OCI-LY1 (cell line): Measurements from ENCODE around the gene KRTAP17-1.

Experiments used
- H2AFZ ChIP-seq: fragments of 200-600 bp; sonication (generic), shearing (Covaris generic); 2 replicates; pipeline ENCODE4 v1.6.0; 2014; ENCODE audit warnings: antibody characterized with exemption, mild to moderate bottlenecking, low read length
- H3F3A ChIP-seq: fragments of 200-600 bp; sonication (generic), shearing (Covaris generic); 2 replicates; pipeline ENCODE4 v1.6.0; 2014; ENCODE audit warnings: mild to moderate bottlenecking, antibody characterized with exemption, low read length, moderate library complexity; ENCODE audit not compliant: insufficient read depth
- H3K27ac ChIP-seq: fragments of 200-600 bp; sonication (generic); 2 replicates; pipeline ENCODE4 v1.5.1; 2014; ENCODE audit warnings: low read length, mixed run types, mild to moderate bottlenecking, low read depth; ENCODE audit not compliant: poor library complexity, severe bottlenecking
- H3K27me3 ChIP-seq: fragments of 200-600 bp; sonication (generic); 2 replicates; pipeline ENCODE4 v1.6.0; 2014; ENCODE audit warnings: antibody characterized with exemption, mild to moderate bottlenecking, low read length, moderate library complexity; ENCODE audit not compliant: insufficient read depth
- H3K36me3 ChIP-seq: fragments of 200-600 bp; sonication (generic); 2 replicates; pipeline ENCODE4 v1.6.1; 2014; ENCODE audit warnings: mild to moderate bottlenecking, antibody characterized with exemption, low read length, moderate library complexity, mixed read lengths; ENCODE audit not compliant: insufficient read depth
- H3K4me1 ChIP-seq: fragments of 200-600 bp; sonication (generic); 2 replicates; pipeline ENCODE4 v1.5.1; 2014; ENCODE audit warnings: mild to moderate bottlenecking, low read length, moderate library complexity; ENCODE audit not compliant: insufficient read depth, severe bottlenecking
- H3K4me2 ChIP-seq: fragments of 200-600 bp; sonication (generic), shearing (Covaris generic); 2 replicates; pipeline ENCODE4 v1.6.1; 2014; ENCODE audit warnings: low read length
- H3K4me3 ChIP-seq: fragments of 200-600 bp; sonication (generic); 2 replicates; pipeline ENCODE4 v1.5.1; 2014; ENCODE audit warnings: low read length, low read depth, mild to moderate bottlenecking, mixed read lengths; ENCODE audit not compliant: poor library complexity, severe bottlenecking
- H3K79me2 ChIP-seq: fragments of 200-600 bp; shearing (Covaris generic); 2 replicates; pipeline ENCODE4 v1.6.1; 2016; ENCODE audit warnings: mixed run types, low read length, mixed read lengths; ENCODE audit not compliant: insufficient read depth
- H3K9ac ChIP-seq: fragments of 200-600 bp; sonication (generic), shearing (Covaris generic); 2 replicates; pipeline ENCODE4 v1.6.1; 2014; ENCODE audit warnings: mild to moderate bottlenecking, low read length, mixed read lengths
- H3K9me2 ChIP-seq: fragments of 200-600 bp; sonication (generic), shearing (Covaris generic); 2 replicates; pipeline ENCODE4 v1.6.1; 2014; ENCODE audit warnings: low read depth, mild to moderate bottlenecking, low read length, mixed read lengths
- H3K9me3 ChIP-seq: fragments of 200-600 bp; shearing (Covaris generic); 2 replicates; pipeline ENCODE4 v1.6.1; 2014; ENCODE audit warnings: low read length, mixed read lengths
- H4K20me1 ChIP-seq: fragments of 200-600 bp; sonication (generic), shearing (Covaris generic); 2 replicates; pipeline ENCODE4 v1.6.0; 2016; ENCODE audit warnings: mild to moderate bottlenecking, low read length; ENCODE audit not compliant: insufficient read depth
- EZH2 ChIP-seq: fragments of 200-600 bp; sonication (generic), shearing (Covaris generic); IDR thresholded peaks from 2 replicates; pipeline ENCODE4 v1.8.0; 2017; ENCODE audit warnings: borderline replicate concordance, mixed run types, mild to moderate bottlenecking, antibody characterized with exemption, low read length, moderate library complexity, mixed read lengths
- TF ChIP-seq, protein P1 (sequence below): fragments of 200-600 bp; sonication (generic), shearing (Covaris generic); IDR thresholded peaks from 2 replicates; pipeline ENCODE4 v1.5.1; 2017; ENCODE audit warnings: mild to moderate bottlenecking, antibody characterized with exemption, low read length, moderate library complexity, mixed read lengths

The KRTAP17-1 gene

GRCh38 chr17:41340934-41341861, 25.7 kb upstream of the KRTAP17-1 start:
- H3K79me2 ChIP-seq, result no peaks in the 10 kb centered on the region
- H3K9me3 ChIP-seq, result no peaks in the 10 kb centered on the region
- H4K20me1 ChIP-seq, result no peaks in the 10 kb centered on the region
- no peak overlapping the region for H3K4me2 ChIP-seq
- no peaks in the 10 kb centered on the region for H3K4me1 ChIP-seq
- no peak overlapping the region for H2AFZ ChIP-seq
- H3K9me2 ChIP-seq, result no peaks in the 10 kb centered on the region
- H3K36me3 ChIP-seq, result no peaks in the 10 kb centered on the region
- TF ChIP-seq, protein P1, sequence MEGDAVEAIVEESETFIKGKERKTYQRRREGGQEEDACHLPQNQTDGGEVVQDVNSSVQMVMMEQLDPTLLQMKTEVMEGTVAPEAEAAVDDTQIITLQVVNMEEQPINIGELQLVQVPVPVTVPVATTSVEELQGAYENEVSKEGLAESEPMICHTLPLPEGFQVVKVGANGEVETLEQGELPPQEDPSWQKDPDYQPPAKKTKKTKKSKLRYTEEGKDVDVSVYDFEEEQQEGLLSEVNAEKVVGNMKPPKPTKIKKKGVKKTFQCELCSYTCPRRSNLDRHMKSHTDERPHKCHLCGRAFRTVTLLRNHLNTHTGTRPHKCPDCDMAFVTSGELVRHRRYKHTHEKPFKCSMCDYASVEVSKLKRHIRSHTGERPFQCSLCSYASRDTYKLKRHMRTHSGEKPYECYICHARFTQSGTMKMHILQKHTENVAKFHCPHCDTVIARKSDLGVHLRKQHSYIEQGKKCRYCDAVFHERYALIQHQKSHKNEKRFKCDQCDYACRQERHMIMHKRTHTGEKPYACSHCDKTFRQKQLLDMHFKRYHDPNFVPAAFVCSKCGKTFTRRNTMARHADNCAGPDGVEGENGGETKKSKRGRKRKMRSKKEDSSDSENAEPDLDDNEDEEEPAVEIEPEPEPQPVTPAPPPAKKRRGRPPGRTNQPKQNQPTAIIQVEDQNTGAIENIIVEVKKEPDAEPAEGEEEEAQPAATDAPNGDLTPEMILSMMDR, result no peak
- no peak for TF ChIP-seq EZH2
- no peak overlapping the region for H3K9ac ChIP-seq
- no peak overlapping the region for H3K27ac ChIP-seq
- H3F3A ChIP-seq, result no peaks in the 10 kb centered on the region
- no peaks in the 10 kb centered on the region for H3K27me3 ChIP-seq
- H3K4me3 ChIP-seq, result no peak overlapping the region

DNA sequence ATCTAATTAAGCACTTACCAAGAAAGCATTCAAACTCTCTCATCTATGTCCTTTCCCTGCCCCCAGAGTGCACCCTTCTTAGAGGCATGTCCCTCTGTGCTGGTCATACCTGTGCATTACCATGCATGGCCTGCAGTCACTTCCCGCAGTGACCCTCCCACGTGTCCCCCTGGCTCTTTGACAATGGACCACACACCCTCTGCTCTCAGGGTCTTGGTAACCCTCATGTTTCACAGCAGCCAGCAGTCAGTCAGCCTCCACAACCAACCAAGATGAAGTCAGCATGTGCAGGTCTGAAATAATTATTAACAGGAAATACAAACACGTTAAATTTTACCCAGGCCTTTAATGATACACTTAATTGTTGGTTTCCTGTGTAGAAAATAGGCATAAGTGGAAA, 25.0 kb upstream of the KRTAP17-1 start:
- Histone ChIP-seq H3K4me3 (no peak overlapping the region), H3K4me1 (no peaks in the 10 kb centered on the region), H2AFZ (no peak overlapping the region), H4K20me1 (no peaks in the 10 kb centered on the region), H3K27ac (no peak overlapping the region), H3K27me3 (no peaks in the 10 kb centered on the region), H3F3A (no peaks in the 10 kb centered on the region), H3K9me2 (no peaks in the 10 kb centered on the region), H3K79me2 (no peaks in the 10 kb centered on the region), H3K4me2 (no peak overlapping the region), H3K9ac (no peak overlapping the region), H3K36me3 (no peaks in the 10 kb centered on the region), H3K9me3 (no peaks in the 10 kb centered on the region)
- TF ChIP-seq, protein P1, result no peak
- no peak for TF ChIP-seq EZH2

DNA sequence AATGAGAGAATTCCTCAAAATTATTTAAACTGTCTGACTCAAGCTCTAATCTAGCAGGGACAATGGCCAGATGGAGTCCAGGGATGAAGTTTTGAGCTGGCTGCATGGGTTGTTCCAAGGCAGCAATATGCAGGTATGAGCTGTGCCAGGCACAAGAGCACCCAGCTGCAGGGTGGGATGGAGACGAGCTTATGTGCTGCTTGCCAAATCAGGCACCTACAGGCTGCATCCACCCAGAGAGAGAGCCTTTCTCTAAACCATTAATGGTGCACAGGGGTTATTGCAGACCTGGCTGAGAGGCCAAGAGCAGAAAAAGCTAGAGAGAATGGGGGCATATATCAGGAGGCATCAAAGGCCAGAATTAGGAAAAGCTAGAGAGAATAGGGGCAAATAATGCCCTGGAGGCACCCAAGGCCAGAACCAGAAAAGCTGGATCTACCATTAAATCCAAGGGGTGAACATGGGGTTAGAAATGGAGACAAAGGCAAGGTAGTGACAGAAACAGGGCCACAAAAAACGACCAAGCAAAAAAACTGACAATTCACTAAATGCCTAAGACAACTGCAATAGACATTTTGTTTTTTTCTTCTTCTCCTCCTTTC, 24.2 kb upstream of the KRTAP17-1 start:
- no peaks in the 10 kb centered on the region for H3K9me3 ChIP-seq
- no peak overlapping the region for H3K9ac ChIP-seq
- no peaks in the 10 kb centered on the region for H3K4me1 ChIP-seq
- H4K20me1 ChIP-seq, result no peaks in the 10 kb centered on the region
- no peaks in the 10 kb centered on the region for H3K9me2 ChIP-seq
- H3K4me3 ChIP-seq, result no peak overlapping the region
- TF ChIP-seq, protein P1, result no peak
- no peak for TF ChIP-seq EZH2
- H3K79me2 ChIP-seq, result no peaks in the 10 kb centered on the region
- no peaks in the 10 kb centered on the region for H3K27me3 ChIP-seq
- H3K36me3 ChIP-seq, result no peaks in the 10 kb centered on the region
- no peaks in the 10 kb centered on the region for H3F3A ChIP-seq
- H3K4me2 ChIP-seq, result no peak overlapping the region
- no peak overlapping the region for H3K27ac ChIP-seq
- no peak overlapping the region for H2AFZ ChIP-seq
